ENCODE data around the gene RERE.
"Not testable (repeated sequence)": the region's sequence is repeated elsewhere in the genome, so short reads cannot be mapped to it uniquely, and the experiment has no call there.

RERE gene

DNA sequence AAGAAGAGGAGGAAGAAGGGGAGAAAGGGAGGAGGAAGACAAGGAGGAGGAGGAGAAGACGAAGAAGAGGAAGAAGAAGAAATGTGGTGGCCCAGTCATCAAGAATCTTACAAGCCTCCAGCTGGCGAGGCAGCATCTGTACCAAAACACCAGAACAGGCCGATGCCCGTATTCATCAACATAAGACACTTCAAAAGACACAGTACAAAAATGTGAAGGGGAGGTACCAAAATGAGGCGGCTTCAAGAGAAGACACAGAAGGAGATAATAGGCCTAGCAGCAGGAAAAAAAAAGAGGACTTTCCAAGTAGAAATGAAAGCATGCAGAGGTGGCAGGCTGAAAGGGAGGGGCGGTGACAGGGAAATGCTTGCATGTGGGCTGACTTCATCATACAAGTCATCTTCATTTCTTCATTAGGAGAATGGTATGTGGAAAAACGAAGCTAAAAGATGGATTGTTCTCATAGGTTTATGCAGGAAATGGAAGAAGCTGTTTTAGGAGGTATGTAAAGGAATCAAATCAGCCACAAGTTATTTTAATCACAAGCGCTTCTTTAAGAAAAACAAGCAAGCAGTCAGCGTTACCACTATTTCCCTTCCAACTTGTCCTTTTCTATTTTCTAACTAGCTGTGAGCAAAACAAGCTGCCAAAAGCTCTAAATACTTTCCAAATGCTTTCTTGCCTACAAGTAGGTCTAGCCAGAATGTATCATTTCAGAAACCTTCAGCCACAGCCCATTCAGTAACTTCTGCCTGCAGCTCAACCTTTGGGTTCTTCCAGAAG, 307.2 kb downstream of the RERE start:
- DNase-seq (ENCODE audit: low read depth) = peak; percentile 47

DNA sequence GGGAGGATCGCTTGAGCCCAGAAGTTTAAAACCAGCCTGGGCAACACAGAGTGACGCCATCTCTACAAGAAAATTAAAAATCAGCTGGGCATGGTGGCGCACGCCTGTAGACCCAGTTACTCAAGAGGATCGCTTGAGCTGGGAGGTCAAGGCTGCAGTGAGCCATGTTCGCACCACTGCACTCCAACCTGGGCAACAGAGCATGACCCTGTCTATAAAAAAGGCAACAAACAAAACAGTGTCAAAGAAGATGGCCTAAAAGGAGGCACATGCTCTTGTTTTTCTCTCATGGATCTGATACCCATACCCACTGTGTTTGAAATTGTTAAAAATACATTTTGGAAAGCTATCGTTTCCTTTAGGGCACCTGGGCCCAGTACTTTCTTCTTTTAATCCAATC, 307.9 kb downstream of the RERE start:
- no peak for DNase-seq (ENCODE audit: low read depth)

DNA sequence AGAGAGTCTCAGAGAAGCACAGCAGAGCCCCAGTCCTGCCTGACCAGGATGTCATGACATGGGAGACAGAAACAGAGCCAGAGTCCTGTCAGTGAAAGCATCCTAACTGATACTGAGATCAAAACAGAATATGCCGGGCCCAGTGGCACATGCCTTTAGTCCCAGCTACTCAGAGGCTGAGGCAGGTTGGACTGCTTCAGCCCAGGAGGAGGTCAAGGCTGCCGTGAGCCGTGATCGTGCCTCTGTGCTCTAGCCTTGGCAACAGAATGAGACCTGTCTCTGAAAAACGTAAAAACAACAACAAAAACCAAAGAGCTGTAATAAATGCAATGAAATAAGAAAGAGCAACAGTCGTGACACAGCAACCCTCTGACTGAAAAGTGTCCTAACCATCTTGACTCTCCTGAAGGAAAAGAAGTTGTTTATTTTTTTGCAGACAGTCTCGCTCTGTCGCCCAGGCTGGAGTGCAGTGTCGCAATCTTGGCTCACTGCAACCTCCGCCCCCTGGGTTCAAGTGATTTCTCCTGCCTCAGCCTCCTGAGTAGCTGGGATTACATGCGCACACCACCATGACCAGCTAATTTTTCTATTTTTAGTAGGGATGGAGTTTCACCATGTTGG, 310.3 kb downstream of the RERE start:
- no peak for DNase-seq (ENCODE audit: low read depth)

- DNase-seq (ENCODE audit: low read depth) = no peak
Observed at GRCh38 chr1:8506456-8506855, 311.0 kb downstream of the RERE start.

DNA sequence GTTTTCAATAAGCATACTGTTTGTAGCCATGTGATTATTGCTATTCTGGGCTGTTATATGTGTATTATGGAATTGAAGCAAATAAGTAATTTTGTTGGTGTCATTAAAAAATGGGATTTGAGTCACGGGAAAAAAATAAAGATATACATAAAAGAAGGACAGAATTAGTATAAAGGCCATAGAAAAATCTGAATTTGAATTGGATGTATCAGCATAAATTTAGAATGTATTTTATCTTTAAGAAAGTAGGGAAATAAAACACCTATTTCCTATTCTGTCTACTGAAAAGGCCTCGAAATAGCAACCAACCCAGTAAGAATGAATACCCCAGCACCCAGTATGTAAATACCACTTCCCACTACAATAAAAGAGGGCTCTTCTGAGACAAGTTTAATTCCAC, 313.6 kb downstream of the RERE start:
- DNase-seq (ENCODE audit: low read depth) = no peak

- DNase-seq (ENCODE audit: low read depth) = not testable (repeated sequence)
Observed at GRCh38 chr1:8502949-8503348, 314.5 kb downstream of the RERE start.

GRCh38 chr1:8497210-8497819, 320.1 kb downstream of the RERE start:
- DNase-seq (ENCODE audit: low read depth) = no peak

- DNase-seq (ENCODE audit: low read depth) = no peak
Observed at GRCh38 chr1:8496473-8496872, 321.0 kb downstream of the RERE start.

GRCh38 chr1:8495928-8496401, 321.5 kb downstream of the RERE start:
- peak; percentile 23 for DNase-seq (ENCODE audit: low read depth)

- no peak for DNase-seq (ENCODE audit: low read depth)
Observed at GRCh38 chr1:8494681-8495080, 322.8 kb downstream of the RERE start.

- no peak for DNase-seq (ENCODE audit: low read depth)
Observed at GRCh38 chr1:8493916-8494540, 323.4 kb downstream of the RERE start.

GRCh38 chr1:8487249-8487648, 330.2 kb downstream of the RERE start:
- DNase-seq (ENCODE audit: low read depth) = no peak

DNA sequence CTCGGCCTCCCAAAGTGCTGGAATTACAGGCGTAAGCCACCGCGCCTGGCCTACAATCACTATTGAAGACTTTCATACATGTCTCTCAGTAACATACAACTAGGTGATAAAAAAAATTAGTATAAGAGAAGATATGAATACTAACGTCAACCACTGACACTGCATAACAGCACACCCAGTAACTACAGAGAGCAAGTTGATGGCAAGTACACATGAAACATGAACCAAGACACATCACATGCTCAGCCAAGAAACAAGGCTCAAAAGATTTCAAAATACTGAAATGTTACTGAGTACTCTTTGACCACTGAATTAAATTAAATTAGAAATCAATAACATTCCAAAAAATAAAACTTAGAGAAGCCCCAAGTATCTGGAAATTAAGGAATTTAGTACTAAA, 331.4 kb downstream of the RERE start:
- DNase-seq (ENCODE audit: low read depth) = no peak

GRCh38 chr1:8483586-8483985, 333.9 kb downstream of the RERE start:
- DNase-seq (ENCODE audit: low read depth) = no peak

DNA sequence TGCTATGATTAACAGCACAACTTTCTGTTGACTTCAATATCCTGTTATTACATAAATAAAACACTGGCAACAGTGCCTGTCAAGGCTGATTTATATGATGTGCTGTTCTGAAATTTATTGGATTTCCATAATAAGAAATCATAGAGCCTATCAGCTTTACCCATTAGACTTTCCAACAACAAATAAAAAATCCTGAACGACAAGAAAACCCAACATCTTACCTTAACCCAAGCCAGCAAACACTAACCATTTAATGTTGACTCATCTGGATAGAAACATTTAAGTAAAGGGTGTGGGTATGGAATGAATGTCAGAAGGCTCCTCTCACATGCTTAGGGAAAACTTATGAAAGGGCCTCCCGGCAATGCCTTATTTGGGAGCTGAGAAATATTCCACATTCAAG, 334.5 kb downstream of the RERE start:
- no peak for DNase-seq (ENCODE audit: low read depth)

GRCh38 chr1:8481650-8482380, 335.6 kb downstream of the RERE start:
- DNase-seq (ENCODE audit: low read depth) = no peak

DNA sequence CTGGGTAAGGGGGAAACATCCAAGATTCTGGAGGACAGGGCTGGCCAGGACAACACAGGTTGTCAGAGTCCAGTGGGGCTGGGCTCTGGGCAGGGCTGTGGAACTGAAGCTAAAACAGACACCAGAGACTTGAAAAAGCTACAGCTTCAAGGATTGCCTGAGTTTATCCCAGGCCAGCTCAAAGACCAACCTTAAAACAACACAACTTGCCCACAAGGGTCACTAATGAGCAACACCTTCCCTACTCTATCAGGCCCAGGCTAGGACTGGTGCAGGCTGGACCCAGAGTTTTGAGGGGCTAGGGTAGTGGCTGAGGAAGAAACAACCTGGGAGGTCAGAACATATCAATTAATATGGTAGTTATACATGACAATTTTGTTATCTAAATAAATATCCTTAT, 338.9 kb downstream of the RERE start:
- DNase-seq (ENCODE audit: low read depth) = no peak

DNA sequence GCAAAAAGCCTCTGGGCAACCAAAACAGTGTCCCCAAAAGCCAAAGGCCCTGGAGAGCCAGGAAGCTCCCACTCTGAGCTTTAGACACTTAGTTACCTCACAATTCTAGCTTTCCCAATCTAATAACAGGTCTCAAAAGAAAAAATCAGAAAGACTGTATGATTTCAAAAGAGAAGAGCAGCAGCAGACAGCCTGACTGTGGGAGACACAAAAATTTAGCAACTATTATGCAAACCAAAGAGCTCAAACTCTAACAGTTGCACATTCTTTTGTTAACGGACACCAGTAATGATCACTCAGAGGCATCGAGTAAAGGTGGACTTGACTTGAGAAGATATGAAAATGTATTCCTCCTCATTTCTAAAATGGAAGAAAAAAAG, 339.5 kb downstream of the RERE start:
- DNase-seq (ENCODE audit: low read depth) = no peak

DNA sequence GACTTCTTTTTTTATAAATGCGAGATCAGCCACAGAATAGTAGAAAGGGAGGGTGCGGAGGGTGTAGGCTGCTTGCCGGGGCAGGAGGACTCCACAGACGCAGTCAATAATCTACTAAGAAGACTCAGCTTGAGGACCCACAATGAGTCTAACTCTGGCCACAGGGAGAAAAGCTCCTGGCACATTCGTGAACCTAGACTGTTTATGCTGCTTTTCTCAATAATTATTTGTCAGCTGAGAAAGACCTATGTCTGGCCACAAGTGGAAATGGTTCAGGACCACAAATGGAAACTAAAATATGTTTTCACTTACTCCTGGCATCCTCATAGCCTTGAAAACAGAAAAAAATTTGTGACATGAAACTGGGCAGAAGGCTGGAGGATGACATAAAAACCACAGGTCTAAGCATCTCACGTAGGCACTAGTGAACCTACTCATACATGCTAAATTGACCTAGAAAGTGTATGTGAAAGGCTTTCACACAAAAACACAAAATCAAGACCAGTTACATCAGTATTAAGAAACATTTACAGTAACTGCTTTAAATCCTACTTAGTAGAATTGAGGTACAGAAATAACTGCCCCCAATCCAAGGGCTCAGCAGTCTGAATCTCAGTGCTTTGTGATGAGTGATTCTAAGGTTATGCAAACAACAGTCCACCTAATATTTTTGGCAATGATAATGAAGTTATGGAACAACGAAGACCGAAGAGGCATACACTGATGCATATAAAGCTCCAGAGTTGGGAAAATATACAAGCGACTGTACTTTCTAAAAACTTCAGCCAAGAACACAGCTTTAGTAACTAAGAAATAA, 340.1 kb downstream of the RERE start:
- no peak for DNase-seq (ENCODE audit: low read depth)

DNA sequence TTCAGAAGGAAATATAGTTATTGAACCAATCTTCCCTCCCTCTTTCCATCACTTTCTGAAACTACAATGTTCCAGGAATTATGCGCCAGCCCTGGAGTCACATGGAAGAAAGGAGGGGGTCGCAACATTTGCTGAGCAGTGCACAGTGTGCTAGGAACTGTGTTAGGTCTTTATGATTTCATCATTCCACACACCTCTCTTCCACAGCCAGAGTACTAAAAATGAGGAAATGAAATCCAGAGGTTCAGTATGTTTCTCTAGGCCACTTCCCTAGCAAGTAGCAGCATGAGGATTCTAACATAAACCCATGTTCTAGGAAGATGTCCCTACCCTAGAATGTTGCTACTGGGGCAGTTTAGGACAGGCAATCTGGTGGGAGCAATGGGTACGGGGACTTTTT, 341.4 kb downstream of the RERE start:
- DNase-seq (ENCODE audit: low read depth) = no peak

DNA sequence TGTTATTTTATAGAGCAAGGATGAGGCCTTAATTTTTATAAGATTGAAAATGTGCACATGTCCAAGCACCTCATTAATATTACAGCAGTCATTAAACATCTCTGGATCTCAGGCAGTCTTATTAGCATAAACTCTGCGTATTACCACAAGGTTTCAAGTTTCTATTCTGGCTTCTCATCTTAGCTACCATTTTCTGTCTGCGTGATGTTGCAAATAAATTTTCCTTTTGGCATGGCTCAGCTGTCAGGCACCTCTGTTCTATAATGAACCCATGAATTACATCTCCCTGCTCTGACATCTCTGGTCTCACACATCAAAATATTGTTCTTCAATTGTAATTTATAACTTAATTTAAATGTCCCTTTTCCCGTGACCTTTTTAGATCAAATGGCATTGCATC, 343.1 kb downstream of the RERE start:
- DNase-seq (ENCODE audit: low read depth) = no peak

Data from activated T-cell treated with anti-CD3 and anti-CD28 coated beads for 24 hours (primary cell).